SK-N-SH treated with all-trans-retinoic acid at 6 μM for 48 hours (cell line): Measurements from ENCODE around the gene ZFP36.

ENCODE experiments used
- ATAC-seq: fragments of 200-7000 bp; cut with Tn5 transposase; 3 replicates; pipeline ENCODE4 v1.9.1; 2020; ENCODE audit warnings: mild to moderate bottlenecking, moderate library complexity
- BACH2 ChIP-seq: fragments of 250-450 bp; sonication (Bioruptor Pico); IDR thresholded peaks from 2 replicates; pipeline ENCODE4 v1.9.0; 2021; ENCODE audit warnings: mild to moderate bottlenecking, borderline replicate concordance
- CSDC2 ChIP-seq: fragments of 250-450 bp; sonication (Bioruptor Pico); IDR thresholded peaks from 2 replicates; pipeline ENCODE4 v1.5.0; 2020; ENCODE audit warnings: mild to moderate bottlenecking, moderate library complexity
- ESRRG ChIP-seq: fragments of 250-450 bp; sonication (Bioruptor Pico); IDR thresholded peaks from 2 replicates; pipeline ENCODE4 v1.6.1; 2021; ENCODE audit warnings: mild to moderate bottlenecking
- GLIS3 ChIP-seq: fragments of 250-450 bp; sonication (Bioruptor Pico); IDR thresholded peaks from 2 replicates; pipeline ENCODE4 v1.5.0; 2020; ENCODE audit warnings: mild to moderate bottlenecking, moderate library complexity
- ISL1 ChIP-seq: fragments of 250-450 bp; sonication (Bioruptor Pico); IDR thresholded peaks from 2 replicates; pipeline ENCODE4 v2.1.2; 2022; ENCODE audit warnings: mild to moderate bottlenecking, moderate library complexity
- OSR1 ChIP-seq: fragments of 250-450 bp; sonication (Bioruptor Pico); IDR thresholded peaks from 2 replicates; pipeline ENCODE4 v1.8.0; 2022; ENCODE audit warnings: moderate library complexity, mild to moderate bottlenecking, inconsistent platforms
- PPARA ChIP-seq: fragments of 250-450 bp; sonication (Bioruptor Pico); IDR thresholded peaks from 2 replicates; pipeline ENCODE4 v1.5.0; 2020; ENCODE audit warnings: mild to moderate bottlenecking, borderline replicate concordance
- RARB ChIP-seq: fragments of 250-450 bp; sonication (Bioruptor Pico); IDR thresholded peaks from 2 replicates; pipeline ENCODE4 v1.8.0; 2021; ENCODE audit warnings: mild to moderate bottlenecking, moderate library complexity
- SNAI2 ChIP-seq: fragments of 250-450 bp; sonication (Bioruptor Pico); IDR thresholded peaks from 2 replicates; pipeline ENCODE4 v1.5.0; 2020; ENCODE audit warnings: mild to moderate bottlenecking, moderate library complexity
- TCF4 ChIP-seq: fragments of 250-450 bp; sonication (Bioruptor Pico); IDR thresholded peaks from 2 replicates; pipeline ENCODE4 v1.8.0; 2021; ENCODE audit warnings: mild to moderate bottlenecking, moderate library complexity, borderline replicate concordance
- TOX ChIP-seq: fragments of 250-450 bp; sonication (Bioruptor Pico); IDR thresholded peaks from 2 replicates; pipeline ENCODE4 v1.8.0; 2021; ENCODE audit warnings: mild to moderate bottlenecking, moderate library complexity, borderline replicate concordance
- ZC3H10 ChIP-seq: fragments of 250-450 bp; sonication (Bioruptor Pico); IDR thresholded peaks from 2 replicates; pipeline ENCODE4 v1.5.1; 2021; ENCODE audit warnings: mild to moderate bottlenecking, moderate library complexity
- ZFP3 ChIP-seq: fragments of 250-450 bp; sonication (Bioruptor Pico); IDR thresholded peaks from 2 replicates; pipeline ENCODE4 v1.5.0; 2020; ENCODE audit warnings: mild to moderate bottlenecking, moderate library complexity
- ZFP30 ChIP-seq: fragments of 450-650 bp; formaldehyde crosslinking; IDR thresholded peaks from 2 replicates; pipeline ENCODE4 v1.5.0; 2022; ENCODE audit warnings: mild to moderate bottlenecking, moderate library complexity
- ZNF565 ChIP-seq: fragments of 450-650 bp; formaldehyde crosslinking; conservative IDR thresholded peaks from 2 replicates; pipeline ENCODE4 v1.5.0; 2020; ENCODE audit warnings: low read depth, mild to moderate bottlenecking, moderate library complexity
- ZNF70 ChIP-seq: fragments of 450-650 bp; formaldehyde crosslinking; IDR thresholded peaks from 2 replicates; pipeline ENCODE4 v1.5.0; 2020; ENCODE audit warnings: mild to moderate bottlenecking, moderate library complexity
- ZNF8 ChIP-seq: fragments of 450-650 bp; formaldehyde crosslinking; IDR thresholded peaks from 2 replicates; pipeline ENCODE4 v1.5.0; 2020; ENCODE audit warnings: mild to moderate bottlenecking, moderate library complexity
- TF ChIP-seq, protein P1 (sequence below): fragments of 250-450 bp; sonication (Bioruptor Pico); IDR thresholded peaks from 2 replicates; pipeline ENCODE4 v1.5.1; 2021; ENCODE audit warnings: mild to moderate bottlenecking, moderate library complexity
- TF ChIP-seq, protein P2 (sequence below): fragments of 250-450 bp; sonication (Bioruptor Pico); IDR thresholded peaks from 2 replicates; pipeline ENCODE4 v1.8.0; 2021; ENCODE audit warnings: low read depth, mild to moderate bottlenecking, moderate library complexity, borderline replicate concordance
- TF ChIP-seq, protein P3 (sequence below): fragments of 250-450 bp; sonication (Bioruptor Pico); IDR thresholded peaks from 2 replicates; pipeline ENCODE4 v1.8.0; 2020; ENCODE audit warnings: mild to moderate bottlenecking, moderate library complexity, borderline replicate concordance
- TF ChIP-seq, protein P4 (sequence below): fragments of 250-450 bp; sonication (Bioruptor Pico); IDR thresholded peaks from 2 replicates; pipeline ENCODE4 v1.5.0; 2020; ENCODE audit warnings: mild to moderate bottlenecking, moderate library complexity
- TF ChIP-seq, protein P5 (sequence below): fragments of 250-450 bp; sonication (Bioruptor Pico); IDR thresholded peaks from 2 replicates; pipeline ENCODE4 v1.5.1; 2020; ENCODE audit warnings: low read depth, mild to moderate bottlenecking, moderate library complexity

Gene ZFP36

DNA sequence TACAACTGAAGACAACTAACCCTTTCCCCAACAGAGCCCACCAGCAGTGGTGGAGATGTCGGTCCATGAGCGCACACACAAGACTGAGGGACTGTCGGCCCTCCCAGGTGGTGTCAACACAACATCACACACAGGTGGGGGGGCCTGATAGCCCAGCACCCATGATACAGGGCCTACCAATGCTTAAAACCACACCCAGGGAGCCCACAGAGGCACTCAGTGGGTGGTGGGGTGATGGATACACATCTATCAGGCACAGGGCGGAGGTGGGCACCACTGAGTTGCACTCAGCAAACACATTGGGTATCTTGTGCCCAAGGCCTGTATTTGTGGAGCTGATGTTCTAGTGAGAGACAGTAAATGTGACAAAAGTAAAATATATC, 7.0 kb upstream of the ZFP36 start:
- TF ChIP-seq ZNF565 (CRISPR knock-in tag): no peak
- no peak for TF ChIP-seq ZFP30
- TF ChIP-seq TOX (CRISPR knock-in tag): no peak
- no peak for TF ChIP-seq ISL1 (CRISPR knock-in tag)
- no peak for TF ChIP-seq ZC3H10 (CRISPR knock-in tag)
- TF ChIP-seq, protein P1, sequence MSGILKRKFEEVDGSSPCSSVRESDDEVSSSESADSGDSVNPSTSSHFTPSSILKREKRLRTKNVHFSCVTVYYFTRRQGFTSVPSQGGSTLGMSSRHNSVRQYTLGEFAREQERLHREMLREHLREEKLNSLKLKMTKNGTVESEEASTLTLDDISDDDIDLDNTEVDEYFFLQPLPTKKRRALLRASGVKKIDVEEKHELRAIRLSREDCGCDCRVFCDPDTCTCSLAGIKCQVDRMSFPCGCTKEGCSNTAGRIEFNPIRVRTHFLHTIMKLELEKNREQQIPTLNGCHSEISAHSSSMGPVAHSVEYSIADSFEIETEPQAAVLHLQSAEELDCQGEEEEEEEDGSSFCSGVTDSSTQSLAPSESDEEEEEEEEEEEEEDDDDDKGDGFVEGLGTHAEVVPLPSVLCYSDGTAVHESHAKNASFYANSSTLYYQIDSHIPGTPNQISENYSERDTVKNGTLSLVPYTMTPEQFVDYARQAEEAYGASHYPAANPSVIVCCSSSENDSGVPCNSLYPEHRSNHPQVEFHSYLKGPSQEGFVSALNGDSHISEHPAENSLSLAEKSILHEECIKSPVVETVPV (CRISPR knock-in tag): no peak
- TF ChIP-seq, protein P2, sequence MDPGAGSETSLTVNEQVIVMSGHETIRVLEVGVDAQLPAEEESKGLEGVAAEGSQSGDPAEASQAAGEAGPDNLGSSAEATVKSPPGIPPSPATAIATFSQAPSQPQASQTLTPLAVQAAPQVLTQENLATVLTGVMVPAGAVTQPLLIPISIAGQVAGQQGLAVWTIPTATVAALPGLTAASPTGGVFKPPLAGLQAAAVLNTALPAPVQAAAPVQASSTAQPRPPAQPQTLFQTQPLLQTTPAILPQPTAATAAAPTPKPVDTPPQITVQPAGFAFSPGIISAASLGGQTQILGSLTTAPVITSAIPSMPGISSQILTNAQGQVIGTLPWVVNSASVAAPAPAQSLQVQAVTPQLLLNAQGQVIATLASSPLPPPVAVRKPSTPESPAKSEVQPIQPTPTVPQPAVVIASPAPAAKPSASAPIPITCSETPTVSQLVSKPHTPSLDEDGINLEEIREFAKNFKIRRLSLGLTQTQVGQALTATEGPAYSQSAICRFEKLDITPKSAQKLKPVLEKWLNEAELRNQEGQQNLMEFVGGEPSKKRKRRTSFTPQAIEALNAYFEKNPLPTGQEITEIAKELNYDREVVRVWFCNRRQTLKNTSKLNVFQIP (CRISPR knock-in tag): no peak
- no peak for TF ChIP-seq ZNF8 (CRISPR knock-in tag)
- TF ChIP-seq, protein P3, sequence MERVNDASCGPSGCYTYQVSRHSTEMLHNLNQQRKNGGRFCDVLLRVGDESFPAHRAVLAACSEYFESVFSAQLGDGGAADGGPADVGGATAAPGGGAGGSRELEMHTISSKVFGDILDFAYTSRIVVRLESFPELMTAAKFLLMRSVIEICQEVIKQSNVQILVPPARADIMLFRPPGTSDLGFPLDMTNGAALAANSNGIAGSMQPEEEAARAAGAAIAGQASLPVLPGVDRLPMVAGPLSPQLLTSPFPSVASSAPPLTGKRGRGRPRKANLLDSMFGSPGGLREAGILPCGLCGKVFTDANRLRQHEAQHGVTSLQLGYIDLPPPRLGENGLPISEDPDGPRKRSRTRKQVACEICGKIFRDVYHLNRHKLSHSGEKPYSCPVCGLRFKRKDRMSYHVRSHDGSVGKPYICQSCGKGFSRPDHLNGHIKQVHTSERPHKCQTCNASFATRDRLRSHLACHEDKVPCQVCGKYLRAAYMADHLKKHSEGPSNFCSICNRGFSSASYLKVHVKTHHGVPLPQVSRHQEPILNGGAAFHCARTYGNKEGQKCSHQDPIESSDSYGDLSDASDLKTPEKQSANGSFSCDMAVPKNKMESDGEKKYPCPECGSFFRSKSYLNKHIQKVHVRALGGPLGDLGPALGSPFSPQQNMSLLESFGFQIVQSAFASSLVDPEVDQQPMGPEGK: no peak
- no peak for TF ChIP-seq CSDC2
- TF ChIP-seq, protein P4, sequence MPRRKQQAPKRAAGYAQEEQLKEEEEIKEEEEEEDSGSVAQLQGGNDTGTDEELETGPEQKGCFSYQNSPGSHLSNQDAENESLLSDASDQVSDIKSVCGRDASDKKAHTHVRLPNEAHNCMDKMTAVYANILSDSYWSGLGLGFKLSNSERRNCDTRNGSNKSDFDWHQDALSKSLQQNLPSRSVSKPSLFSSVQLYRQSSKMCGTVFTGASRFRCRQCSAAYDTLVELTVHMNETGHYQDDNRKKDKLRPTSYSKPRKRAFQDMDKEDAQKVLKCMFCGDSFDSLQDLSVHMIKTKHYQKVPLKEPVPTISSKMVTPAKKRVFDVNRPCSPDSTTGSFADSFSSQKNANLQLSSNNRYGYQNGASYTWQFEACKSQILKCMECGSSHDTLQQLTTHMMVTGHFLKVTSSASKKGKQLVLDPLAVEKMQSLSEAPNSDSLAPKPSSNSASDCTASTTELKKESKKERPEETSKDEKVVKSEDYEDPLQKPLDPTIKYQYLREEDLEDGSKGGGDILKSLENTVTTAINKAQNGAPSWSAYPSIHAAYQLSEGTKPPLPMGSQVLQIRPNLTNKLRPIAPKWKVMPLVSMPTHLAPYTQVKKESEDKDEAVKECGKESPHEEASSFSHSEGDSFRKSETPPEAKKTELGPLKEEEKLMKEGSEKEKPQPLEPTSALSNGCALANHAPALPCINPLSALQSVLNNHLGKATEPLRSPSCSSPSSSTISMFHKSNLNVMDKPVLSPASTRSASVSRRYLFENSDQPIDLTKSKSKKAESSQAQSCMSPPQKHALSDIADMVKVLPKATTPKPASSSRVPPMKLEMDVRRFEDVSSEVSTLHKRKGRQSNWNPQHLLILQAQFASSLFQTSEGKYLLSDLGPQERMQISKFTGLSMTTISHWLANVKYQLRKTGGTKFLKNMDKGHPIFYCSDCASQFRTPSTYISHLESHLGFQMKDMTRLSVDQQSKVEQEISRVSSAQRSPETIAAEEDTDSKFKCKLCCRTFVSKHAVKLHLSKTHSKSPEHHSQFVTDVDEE (CRISPR knock-in tag): no peak
- TF ChIP-seq ESRRG: no peak
- no peak for TF ChIP-seq BACH2
- no peak for TF ChIP-seq RARB
- TF ChIP-seq OSR1: no peak
- no peak for TF ChIP-seq GLIS3
- TF ChIP-seq PPARA (CRISPR knock-in tag): no peak
- TF ChIP-seq, protein P5, sequence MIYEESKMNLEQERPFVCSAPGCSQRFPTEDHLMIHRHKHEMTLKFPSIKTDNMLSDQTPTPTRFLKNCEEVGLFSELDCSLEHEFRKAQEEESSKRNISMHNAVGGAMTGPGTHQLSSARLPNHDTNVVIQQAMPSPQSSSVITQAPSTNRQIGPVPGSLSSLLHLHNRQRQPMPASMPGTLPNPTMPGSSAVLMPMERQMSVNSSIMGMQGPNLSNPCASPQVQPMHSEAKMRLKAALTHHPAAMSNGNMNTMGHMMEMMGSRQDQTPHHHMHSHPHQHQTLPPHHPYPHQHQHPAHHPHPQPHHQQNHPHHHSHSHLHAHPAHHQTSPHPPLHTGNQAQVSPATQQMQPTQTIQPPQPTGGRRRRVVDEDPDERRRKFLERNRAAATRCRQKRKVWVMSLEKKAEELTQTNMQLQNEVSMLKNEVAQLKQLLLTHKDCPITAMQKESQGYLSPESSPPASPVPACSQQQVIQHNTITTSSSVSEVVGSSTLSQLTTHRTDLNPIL (CRISPR knock-in tag): no peak
- no peak for TF ChIP-seq SNAI2 (CRISPR knock-in tag)
- no peak for ATAC-seq

DNA sequence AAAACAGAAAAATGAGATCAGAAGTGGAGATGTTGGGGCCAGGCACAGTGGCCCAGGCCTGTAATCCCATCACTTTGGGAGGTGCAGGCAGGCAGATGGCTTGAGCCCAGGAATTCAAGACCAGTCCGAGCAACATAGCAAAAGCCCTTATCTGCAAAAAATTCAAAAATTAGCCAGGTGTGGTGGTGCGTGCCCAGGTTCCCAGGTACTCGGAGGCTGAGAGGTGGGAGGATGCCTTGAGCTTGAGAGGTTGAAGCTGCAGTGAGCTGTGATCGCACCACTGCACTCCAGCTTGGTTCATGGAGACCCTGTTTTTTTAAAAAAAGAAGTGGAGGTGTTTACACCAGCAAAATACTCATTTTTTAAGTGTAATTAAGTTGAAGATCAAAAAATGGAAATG, 6.6 kb upstream of the ZFP36 start:
- TF ChIP-seq PPARA (CRISPR knock-in tag): no peak
- TF ChIP-seq ZNF70 (CRISPR knock-in tag): no peak
- no peak for TF ChIP-seq SNAI2 (CRISPR knock-in tag)
- TF ChIP-seq BACH2: no peak
- TF ChIP-seq RARB: no peak
- TF ChIP-seq, protein P2 (CRISPR knock-in tag): no peak
- no peak for TF ChIP-seq GLIS3
- TF ChIP-seq TOX (CRISPR knock-in tag): no peak
- no peak for TF ChIP-seq CSDC2
- no peak for TF ChIP-seq ZNF8 (CRISPR knock-in tag)
- TF ChIP-seq ZFP30: no peak
- no peak for TF ChIP-seq ESRRG
- no peak for TF ChIP-seq TCF4 (CRISPR knock-in tag)
- TF ChIP-seq ZFP3: no peak
- no peak for ATAC-seq
